Measurements from ENCODE around the gene RBM4.
A peak's percentile ranks its signal among the peaks of the same experiment; 100 is the strongest.

The RBM4 gene

DNA sequence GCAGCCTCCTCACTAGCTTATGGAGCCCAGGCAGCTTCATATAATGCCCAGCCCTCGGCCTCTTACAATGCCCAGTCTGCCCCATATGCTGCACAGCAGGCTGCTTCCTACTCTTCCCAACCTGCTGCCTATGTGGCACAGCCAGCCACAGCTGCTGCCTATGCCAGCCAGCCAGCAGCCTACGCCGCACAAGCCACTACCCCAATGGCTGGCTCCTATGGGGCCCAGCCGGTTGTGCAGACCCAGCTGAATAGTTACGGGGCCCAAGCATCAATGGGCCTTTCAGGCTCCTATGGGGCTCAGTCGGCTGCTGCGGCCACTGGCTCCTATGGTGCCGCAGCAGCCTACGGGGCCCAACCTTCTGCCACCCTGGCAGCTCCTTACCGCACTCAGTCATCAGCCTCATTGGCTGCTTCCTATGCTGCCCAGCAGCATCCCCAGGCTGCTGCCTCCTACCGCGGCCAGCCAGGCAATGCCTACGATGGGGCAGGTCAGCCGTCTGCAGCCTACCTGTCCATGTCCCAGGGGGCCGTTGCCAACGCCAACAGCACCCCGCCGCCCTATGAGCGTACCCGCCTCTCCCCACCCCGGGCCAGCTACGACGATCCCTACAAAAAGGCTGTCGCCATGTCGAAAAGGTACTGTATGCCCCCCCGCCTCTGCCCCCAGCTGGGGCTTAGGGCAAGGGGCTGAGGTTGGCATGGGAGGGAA, 13.3 kb upstream of the RBM4 start:
- TF ChIP-seq ZFX (IDR thresholded peaks at IDR 0.05; ENCODE audit: borderline replicate concordance): no peak
- TF ChIP-seq, protein P1, sequence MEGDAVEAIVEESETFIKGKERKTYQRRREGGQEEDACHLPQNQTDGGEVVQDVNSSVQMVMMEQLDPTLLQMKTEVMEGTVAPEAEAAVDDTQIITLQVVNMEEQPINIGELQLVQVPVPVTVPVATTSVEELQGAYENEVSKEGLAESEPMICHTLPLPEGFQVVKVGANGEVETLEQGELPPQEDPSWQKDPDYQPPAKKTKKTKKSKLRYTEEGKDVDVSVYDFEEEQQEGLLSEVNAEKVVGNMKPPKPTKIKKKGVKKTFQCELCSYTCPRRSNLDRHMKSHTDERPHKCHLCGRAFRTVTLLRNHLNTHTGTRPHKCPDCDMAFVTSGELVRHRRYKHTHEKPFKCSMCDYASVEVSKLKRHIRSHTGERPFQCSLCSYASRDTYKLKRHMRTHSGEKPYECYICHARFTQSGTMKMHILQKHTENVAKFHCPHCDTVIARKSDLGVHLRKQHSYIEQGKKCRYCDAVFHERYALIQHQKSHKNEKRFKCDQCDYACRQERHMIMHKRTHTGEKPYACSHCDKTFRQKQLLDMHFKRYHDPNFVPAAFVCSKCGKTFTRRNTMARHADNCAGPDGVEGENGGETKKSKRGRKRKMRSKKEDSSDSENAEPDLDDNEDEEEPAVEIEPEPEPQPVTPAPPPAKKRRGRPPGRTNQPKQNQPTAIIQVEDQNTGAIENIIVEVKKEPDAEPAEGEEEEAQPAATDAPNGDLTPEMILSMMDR (IDR thresholded peaks at IDR 0.05): no peak
- H3K27ac ChIP-seq: no peak overlapping the region

- no peak overlapping the region for H3K27ac ChIP-seq
- TF ChIP-seq, protein P1 (IDR thresholded peaks at IDR 0.05): no peak
- TF ChIP-seq ZFX (IDR thresholded peaks at IDR 0.05; ENCODE audit: borderline replicate concordance): no peak
Observed at GRCh38 chr11:66625752-66626149, 12.8 kb upstream of the RBM4 start.

DNA sequence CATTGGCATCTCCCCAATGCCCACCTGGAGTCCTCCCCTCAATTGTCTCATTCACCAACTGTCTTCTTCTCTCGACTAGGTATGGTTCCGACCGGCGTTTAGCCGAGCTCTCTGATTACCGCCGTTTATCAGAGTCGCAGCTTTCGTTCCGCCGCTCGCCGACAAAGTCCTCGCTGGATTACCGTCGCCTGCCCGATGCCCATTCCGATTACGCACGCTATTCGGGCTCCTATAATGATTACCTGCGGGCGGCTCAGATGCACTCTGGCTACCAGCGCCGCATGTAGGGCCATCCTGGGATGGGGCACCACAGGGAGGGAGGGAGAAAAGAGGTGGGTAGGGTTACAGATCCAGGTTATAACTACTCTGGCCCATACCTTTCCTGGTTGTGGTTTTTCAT, 12.1 kb upstream of the RBM4 start:
- TF ChIP-seq, protein P1 (IDR thresholded peaks at IDR 0.05): no peak
- TF ChIP-seq ZFX (IDR thresholded peaks at IDR 0.05; ENCODE audit: borderline replicate concordance): no peak
- H3K27ac ChIP-seq: no peak overlapping the region

GRCh38 chr11:66626926-66627325, 11.6 kb upstream of the RBM4 start:
- no peak overlapping the region for H3K27ac ChIP-seq
- TF ChIP-seq, protein P1 (IDR thresholded peaks at IDR 0.05): no peak
- no peak for TF ChIP-seq ZFX (IDR thresholded peaks at IDR 0.05; ENCODE audit: borderline replicate concordance)

DNA sequence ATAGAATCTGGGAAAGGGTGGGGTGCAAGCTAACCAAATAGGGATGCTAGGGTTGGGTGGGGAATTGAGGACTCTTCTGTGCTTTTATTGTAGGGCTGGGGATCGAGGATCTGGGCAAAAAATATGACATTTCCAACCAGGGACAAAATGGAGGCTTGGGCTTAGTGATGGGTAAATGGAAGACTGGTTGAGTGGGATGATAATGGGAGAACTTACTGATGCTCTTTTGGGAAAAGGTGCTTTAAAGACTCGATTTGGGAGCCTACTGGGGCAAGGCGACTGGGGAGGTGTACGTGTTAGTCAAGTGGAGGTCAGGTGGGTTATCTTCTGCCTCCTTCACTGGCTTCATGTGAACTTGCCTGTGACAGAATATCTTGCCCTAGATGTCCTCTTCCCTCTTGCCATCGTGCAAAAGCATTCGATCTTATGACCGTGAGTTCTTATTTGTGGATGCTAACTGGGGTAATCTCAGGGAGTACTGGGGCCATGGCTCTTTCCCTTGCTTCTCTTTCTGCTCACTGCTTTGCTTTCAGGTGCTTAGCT, 10.4 kb upstream of the RBM4 start:
- no peak for TF ChIP-seq ZFX (IDR thresholded peaks at IDR 0.05; ENCODE audit: borderline replicate concordance)
- TF ChIP-seq, protein P1 (IDR thresholded peaks at IDR 0.05): no peak

DNA sequence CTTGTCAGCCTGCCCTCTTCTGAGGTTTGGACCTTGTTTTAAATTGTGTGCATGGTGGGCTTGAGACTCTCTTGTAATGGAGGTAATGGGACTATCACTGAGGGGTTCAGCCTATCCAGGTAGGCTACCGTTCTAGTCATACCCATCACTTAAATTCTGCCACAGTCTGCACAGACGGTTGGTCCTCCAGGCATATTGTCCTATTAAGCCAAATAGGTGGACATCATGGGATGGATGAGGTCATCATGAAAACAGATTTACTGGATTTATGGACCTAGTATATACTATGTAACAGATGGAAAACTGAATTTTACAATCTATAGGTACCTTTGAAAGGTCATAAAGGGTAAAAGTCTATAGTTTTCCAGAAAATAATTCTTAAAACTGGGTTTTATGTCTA, 9.1 kb upstream of the RBM4 start:
- TF ChIP-seq ZFX (IDR thresholded peaks at IDR 0.05; ENCODE audit: borderline replicate concordance): no peak
- TF ChIP-seq, protein P1 (IDR thresholded peaks at IDR 0.05): no peak
- no peak overlapping the region for H3K27ac ChIP-seq

More for the DNA sequence above, 10.4 kb upstream of the RBM4 start:
- no peak overlapping the region for H3K27ac ChIP-seq

DNA sequence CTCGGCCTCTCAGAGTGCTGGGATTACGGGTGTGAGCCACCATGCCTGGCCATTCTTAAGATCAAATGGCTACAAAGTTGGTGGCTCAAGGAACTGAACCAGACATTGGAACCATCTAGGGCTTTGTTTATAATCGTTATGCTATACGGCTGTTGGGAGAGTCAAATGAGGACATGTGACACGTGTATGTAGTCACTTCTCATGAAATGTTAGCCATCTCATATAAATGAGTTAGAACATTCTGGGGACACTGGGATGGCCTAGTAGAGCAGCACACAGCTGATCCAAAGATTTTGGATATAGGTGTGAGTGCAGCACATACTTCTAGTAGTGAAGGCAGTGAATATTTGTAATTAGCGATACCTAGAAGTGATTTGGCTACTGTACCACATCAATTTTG, 6.6 kb upstream of the RBM4 start:
- H3K27ac ChIP-seq: peak overlapping the region; percentile 20; the same call in 1 of the 2 replicates
- no peak for TF ChIP-seq ZFX (IDR thresholded peaks at IDR 0.05; ENCODE audit: borderline replicate concordance)
- TF ChIP-seq, protein P1 (IDR thresholded peaks at IDR 0.05): no peak

All from 22Rv1 (cell line).